ENCODE data around the gene CDK14.

The CDK14 gene

DNA sequence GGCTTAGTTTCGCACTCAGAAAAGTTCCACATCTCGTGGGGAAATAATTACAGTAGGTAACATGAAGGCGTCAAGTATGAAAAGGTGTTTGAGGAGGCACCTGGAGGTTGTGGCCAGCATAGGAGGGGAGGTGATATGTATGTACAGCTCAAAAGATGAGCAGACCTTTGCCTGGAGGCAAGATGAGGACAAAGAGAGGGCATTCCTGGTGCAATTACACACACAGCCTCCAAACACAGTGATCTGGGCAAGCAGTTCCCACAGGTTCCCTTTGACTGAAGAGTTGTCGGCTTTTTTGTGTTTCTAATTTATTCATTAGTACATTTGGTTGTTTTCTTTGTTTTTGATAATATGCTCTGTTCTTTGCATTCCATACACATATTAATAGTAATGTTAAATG is 46.9 kb downstream of the CDK14 start:
- no peak for DNase-seq

DNA sequence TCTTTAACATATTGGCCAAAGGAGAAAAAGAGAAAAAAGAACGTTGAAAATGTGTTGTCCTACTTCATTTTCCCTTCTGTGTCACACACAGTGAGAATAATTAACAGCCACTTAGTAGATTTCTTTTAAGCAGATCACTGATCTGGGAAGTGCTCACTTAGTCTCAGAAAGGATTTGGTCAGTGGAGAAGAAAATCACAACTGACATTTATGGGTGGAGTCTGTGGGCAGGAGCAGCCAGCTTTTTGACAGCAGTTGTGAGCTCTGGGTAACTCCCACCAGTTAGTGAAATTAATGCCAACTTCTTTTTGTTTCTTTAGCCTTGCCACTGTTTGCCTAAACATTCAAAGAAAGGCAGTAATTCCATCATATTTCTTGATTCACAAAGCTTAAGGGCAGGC is 49.7 kb downstream of the CDK14 start:
- no peak for DNase-seq

DNA sequence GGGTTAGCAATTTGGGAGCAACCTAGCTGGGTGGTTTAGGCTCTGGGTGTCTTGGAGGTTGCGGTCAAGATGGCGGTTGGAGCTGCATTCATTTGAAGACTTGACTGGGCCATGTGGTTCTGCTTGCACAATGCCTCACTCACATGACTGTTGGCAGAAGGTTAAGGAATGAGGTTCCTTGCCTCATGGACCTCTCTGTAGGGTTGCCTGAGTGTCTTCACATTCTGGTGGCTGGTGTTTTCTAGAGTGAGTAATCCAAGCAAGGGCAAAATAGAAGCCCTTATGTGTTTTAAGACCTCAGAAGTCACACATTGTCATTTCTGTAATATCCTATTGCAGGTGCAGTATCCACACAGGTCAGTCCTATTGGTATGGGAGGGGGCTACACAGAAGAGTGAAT is 52.0 kb downstream of the CDK14 start:
- DNase-seq, result no peak

DNA sequence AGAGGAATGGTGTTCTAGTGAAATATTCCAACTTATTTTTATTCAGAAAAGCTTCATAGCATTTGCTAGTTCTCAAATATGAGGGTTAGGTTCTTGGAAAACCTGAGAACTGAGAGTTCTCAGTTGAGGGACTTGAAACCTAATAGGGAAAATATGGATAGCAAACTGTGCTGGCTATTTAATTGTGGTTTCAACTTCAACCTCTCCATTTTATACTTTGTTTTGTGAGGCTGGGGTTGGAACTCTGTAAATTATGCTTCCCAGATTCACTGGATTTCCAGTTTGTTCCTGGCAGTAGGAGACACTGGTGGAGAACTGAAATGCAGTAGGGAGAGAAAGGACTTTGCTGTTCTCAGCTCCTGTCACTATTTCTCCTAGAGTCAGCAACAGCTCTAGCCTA is 52.7 kb downstream of the CDK14 start:
- no peak for DNase-seq

DNA sequence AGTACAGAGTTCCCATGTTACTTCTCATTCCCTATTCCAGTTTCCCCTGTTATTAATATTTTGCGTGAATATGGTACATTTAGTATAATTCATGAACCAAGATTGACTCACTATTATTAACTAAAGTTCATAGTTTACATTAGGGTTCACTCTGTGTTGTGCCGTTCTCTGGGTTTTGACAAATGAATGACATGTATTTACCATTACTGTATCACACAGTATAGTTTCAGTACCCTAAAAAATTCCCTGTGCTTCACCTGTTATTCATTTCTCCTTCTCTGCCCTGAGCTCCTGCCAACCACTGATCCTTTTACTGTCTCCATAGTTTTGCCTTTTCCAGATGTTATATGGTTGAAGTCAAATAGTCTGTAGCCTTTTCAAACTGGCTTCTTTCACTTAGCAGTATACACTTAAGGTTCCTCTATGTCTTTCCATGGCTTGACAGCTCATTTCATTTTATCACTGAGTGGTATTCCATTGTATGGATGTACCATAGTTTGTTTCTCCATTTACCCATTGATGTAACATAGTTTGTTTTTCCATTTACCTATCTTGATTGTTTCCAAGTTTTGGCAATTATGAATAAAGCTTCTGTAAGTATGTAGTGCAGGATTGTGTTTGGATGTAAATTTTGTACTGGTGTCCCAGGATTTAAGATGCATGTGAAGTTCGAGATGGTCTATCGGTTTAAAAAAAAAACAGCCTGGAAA is 58.8 kb downstream of the CDK14 start:
- DNase-seq, result no peak

DNA sequence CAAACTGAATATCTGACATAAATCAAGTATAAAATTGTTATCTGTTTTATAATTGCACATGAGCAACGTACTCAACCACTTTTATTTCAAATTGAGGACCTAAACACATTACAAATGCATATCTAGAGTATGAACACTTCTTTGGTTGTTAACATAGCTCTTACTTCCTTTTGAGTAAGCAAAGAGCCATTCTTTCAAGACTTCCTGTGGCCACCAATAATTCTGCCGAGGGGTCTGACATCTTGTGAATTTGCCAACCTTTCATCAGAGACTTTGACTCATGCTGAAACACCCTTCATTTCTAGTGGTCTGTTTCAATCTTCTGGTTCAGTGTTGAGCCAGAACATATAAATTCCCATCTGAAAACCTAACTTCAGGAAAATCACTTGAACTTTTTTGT is 59.4 kb downstream of the CDK14 start:
- DNase-seq, result no peak

DNA sequence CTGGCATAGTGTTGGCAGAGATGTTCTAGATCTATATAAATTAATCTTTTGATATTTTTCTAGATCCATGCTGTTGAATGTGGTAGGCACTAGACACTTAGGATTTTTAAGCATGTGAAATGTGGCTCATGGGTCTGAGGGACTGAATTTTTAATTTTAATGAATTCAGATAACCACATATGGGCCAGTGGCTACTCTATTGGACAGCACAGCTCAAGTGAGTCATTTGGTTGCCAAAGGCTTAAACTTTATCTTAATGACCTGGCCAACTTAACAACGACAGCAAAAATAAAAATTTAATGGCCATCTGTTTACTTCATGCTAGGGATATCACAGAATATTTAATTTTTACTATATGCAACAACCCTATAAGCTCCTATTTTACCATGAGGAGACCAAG is 61.4 kb downstream of the CDK14 start:
- DNase-seq, result no peak

DNA sequence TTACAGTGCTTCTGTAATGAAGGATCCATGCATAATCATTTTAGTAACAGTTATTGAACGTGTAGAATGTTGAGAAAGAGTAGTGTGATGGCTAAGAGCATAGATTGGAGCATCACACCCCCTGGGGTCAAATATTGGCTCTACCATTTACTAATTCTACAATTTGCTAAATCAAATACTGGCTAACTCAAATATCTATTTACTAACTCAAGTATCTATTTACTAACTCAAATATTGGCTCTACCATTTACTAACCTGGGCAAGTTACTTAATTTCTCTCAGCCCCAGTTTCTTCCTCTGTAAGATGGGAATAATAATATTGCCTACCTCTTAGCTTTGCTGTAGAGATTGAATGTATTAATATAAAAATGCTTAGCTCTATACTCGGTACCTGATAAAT is 64.0 kb downstream of the CDK14 start:
- DNase-seq, result no peak

DNA sequence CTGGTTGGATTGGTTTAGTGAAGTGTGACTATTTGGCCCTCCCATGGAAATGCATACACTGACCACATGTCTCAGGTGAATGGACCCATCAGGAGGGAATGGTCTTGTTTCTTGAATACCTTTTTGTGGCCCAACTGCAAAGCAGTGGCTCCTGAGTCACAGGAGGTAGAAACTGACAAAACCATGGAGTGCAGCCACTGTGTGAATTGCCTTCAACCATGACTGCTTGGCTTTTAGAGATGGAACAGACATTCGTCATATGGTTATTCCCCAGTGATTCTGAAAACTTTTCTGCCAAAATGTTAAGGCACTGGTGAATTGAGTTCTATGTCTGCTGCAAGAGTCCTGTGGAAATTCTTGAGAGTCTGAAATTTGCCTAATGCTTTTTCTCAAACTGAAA is 64.7 kb downstream of the CDK14 start:
- DNase-seq, result no peak

DNA sequence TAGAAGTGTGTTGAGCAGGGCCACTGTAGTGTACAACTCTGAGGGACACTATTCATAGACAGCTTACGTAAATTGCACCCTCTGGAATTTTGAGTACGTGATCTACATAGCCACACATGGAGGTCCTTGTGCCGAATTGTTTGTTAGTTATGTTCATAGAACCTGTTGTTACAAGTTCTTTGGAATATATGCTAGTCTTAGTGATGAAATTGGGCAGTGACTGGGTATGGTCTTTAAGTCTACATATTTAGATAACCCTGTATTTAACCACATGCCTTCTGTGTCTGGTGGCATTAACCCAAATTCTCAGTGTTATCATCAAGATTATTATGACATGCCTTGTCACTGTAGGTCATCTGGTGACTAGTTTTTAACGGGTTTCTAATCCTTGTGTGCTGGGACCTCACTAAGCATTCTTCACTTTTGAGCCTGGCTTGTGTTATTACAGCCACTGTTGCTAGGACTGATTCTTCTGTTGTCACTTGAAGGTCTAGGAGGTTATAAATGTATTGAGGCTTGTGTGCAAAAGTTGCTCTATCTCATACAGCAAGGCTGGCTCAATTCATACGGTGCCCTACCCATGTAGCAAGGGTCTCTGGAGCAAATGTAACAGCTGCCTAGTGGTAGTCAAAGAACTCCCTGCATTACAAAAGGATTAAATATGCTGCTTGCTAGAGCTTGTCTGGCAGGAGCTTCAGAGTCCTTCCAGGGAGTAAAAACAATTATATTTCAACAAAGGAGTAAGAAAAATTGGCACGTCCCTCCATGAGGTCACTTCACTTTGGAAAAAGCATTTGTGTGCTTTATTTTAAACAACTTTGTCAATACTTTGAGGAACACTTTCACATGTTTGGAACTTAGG is 65.4 kb downstream of the CDK14 start:
- DNase-seq, result no peak

DNA sequence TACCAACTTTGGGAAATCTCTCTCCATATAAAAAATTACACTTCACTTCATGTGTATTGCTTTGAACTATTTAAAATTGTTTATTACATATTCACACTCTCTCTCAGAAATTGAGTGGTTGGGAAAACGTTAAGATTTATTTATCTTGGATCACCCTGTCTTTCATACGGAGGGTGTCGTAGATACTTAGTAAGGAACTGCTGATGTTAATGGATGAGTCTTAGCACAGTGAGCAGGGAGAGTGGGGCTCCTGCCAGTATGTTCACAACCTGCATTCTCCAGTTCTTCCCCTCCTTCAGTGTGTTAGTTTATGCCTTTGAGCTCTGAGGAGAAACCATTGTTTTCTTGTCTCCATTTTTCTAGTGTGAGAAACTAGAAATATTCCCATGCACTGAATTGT is 67.1 kb downstream of the CDK14 start:
- no peak for DNase-seq

DNA sequence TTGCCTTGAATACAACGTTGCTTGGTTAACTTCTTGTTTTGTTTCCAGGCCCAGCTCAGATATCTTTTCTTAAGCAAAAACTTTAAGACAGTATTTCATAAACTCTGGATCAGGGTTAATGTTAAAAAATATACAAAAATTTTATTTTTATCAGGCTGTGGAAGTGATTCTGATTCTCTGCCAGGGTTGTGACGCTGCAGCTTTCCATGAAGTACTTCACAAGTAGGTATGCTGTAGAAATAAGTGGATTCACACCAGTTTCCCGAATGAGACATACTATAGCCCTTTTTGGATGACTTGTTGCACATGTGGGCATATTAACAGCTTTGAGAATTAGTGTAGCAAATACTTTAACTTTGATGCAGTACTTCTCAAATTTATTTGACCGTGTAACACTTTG is 70.1 kb downstream of the CDK14 start:
- DNase-seq, result no peak

DNA sequence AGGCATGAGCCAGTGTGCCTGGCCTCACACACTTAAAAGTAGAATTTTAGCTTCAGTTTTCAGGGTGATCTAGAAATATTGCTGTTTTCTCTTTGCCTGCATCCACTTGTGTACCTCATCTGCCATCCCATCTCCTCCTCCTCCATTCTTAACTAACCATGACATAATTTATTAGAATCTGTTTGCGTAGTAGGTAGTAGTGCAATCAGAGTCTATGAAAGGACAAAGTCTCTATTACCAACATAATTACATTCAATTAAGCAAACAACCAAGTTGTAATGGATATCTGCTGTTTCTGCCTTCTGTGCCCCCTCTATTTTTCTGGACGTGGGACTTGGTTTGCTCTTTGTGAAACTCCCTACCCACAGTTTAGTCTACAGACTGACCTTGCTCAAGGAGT is 72.9 kb downstream of the CDK14 start:
- DNase-seq, result no peak

DNA sequence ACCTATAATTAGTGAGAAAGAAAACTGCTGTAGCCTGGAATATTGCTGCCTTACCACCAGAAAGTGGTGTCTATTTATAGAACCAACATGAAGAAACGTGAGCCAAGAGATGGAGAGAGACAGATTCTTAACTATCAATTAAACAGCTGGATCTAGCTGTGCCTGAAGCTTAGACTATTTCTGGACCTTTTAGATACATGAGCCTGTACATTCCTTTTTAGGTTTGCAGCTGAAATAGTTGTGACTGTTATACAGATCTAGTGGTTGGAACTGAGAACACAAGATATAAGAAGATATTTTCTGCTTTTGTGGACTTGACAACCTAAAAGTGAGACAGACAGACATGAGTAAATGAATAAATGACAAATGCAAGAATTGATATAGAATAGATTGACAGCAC is 73.4 kb downstream of the CDK14 start:
- no peak for DNase-seq

DNA sequence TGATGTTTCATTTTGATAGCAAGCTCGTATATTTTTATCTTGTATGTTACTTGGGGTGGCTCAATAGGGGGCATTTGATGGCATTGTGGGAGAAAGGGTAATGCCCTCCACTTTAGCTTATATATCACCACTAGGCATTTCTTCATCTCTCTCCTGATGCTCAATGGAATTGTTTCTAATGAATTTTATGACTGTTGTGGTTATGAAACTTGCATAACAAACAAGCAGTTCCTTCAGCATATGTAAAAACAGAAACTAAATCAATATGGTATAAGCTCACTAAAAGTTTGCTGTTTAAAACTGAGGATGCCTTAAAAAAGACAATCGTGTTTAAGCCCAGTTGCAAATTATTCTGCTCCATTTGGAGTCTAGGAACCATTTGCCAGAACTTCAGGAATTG is 75.5 kb downstream of the CDK14 start:
- DNase-seq, result no peak

DNA sequence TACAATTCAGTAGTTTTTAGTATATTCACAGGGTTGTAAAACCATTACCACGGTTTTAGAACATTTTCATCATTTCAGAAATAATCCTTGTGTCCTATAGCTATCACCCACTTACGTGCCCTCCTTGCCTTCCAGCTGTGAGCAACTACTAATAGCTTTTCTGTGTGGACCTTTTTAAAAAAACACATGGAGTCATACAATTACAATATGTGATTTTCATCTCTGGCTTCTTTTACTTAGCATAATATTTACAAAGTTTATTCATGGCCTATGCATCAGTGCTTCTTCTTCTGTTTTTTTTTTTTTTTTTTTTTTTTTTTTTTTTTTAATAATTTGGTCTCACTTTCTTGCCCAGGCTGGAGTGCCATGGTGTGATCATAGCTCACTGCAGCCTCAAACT is 76.1 kb downstream of the CDK14 start:
- DNase-seq, result no peak

DNA sequence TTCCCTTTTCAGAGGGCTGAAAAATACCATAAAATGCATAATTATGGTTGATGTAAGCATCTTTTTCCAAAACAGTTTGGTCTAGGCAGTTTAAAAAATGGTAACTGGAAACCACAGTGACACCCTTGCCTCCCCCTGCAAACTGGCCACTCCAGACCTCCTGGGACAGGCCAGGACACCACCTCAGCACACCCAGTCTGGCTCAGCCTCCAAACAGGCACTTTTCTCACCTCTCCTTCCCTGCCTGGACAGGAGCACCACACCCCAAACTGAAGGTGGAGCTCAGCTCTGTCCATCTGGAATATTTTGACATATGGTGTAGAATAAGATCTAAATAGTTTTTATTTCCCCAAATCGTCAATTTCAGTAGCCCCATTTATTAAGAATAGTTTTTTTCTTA is 78.5 kb downstream of the CDK14 start:
- DNase-seq, result no peak

DNA sequence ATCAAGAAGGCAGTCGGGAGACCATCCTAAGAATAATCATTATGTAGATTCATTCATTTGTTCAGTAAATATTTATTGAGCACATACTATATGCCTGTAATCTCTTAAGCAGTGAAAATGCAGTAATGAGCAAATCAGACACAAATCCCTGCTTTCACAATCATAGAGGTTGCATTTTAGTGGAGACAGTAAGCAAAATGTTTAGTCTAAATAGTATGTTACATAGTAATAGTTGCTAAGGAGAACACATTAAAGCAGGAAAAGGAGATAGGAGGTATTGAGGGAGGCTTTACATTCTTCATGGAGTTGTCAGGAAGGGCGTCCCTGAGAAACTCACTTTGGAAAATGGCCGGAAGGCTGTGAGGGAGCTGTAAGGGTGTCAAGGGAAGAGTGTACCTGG is 79.9 kb downstream of the CDK14 start:
- DNase-seq, result no peak

DNA sequence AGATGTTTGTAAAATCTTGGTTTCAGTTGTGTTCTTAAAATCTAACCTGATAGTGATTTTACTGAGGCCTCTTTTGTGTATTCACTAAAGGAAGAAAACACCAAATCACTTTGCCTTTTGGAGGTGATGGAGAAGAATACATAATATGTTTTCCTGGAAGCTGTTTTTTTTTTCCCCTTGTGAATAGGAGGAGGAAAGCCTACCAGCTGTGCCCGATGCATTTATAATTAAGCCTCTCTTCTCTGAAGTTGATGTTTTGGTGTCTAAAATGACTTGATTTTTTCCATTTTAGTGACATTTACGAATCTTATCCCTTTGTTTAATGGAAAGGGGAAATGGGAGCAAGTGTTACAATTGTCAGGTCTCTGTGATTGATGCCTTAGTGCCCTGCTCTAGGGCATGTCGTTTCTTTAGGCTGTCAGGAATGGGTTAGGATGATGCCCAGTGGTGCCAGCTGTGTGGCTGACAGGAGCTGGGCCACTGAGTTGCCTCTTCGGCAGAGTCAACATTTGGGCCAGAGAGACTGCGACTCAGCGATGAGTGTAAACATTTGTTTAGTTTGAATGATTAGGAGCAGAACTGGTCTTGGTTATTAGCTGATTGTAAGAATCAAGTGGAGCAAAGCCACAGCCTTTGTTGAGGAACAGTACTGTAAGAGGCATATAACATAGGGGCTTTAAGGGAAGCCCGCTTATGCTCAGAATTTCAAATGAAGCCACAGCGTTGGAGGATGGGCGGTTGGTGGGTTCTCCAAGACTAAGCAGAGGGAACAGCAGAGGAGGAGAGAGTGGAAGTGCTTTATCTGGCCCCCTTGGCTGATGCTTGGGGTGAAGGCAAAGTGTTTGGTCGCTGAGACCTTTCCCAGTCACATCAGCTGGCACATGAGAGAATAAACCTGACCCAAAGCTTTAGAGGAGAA is 81.6 kb downstream of the CDK14 start:
- DNase-seq, result no peak

DNA sequence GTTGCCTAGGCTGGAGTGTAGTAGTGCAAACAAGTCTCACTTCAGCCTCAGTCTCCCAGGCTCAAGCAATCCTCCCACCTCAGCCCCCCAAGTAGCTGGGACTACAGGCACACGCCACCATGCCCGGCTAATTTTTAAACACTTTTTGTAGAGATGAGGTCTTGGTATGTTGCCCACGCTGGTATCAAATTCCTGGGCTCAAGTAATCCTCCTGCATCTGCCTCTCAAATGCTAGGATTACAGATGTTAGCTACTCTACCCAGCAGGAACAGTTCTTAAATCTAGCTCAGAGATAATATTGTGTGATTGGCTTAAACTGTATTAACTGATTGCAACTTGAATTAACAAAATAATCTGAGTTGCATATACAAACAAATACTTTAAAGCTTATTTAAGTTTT is 82.9 kb downstream of the CDK14 start:
- DNase-seq, result no peak

DNA sequence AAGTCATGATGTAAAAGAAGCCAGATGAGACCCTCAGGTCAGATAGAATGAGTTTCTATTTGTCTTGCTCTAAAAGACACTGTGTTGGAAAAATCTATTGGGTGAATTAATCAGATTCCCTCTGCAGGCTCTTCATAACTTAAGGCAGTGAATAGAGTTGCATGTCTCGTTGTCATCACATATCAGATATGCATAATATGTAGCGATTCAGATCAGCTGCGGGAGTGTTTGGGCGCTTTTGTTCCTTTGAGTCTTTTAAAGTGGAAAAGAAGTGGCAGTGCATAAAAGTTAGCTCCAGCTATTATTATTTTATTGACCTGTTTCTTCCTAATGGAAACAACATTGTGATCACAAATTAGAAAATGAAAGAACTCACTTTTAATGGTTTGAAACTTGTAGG is 84.4 kb downstream of the CDK14 start:
- DNase-seq, result no peak

DNA sequence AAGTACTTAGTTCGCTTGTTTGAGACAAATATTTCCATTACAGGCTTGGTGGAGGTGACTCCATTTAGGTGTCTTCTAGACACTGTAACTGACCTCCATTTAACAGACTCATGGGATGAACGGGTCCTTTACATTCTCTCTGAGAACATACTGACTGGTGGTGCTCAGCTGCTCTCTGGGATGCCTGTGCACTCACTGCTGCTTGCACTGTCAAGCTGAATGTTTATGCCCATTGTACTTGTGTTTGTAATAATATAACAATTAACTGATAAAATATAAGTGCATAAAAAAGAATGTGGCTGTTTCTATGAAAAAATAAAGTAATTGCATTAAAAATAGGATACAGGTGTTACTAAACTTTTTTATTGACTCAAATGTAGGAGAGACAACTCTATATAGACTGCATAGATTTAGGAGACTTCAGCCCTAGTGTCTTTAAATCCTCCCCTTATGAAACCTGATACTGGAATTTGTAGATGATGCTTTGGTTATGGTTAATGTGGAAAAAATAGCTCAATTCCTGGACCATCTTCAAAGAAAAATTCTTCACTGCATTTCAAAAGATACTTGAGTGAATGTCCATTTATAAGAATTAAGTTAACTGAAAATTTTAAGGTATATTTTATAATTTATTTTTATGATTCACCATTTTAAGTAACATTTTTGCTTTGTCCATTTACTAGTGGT is 85.4 kb downstream of the CDK14 start:
- DNase-seq, result no peak

DNA sequence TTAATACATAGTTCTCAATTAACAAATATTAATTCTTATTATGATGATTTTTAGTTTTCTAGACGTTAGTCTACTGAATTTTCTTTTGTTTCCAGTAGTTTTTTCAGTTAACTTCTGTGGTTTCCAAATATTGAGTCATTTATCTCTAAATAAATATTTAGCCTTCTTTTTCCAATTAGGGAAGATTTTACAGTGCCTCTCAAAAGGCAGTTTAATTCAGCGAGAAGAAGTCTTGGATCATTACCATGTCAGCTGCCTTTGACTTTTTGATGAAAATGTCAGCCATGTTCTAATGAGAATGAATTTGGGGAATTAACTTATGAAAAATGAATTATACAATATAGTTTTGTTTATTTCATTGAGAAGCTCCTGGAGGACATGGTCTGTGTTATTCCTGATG is 90.0 kb downstream of the CDK14 start:
- DNase-seq, result no peak
